H9 (cell line): ENCODE data around the gene RNF17. TPM values are rescaled to one million over a fixed set of nuclear protein-coding genes. Genes with fewer than 3 reads are reported as not detected.

Source experiments
- DNase-seq: peaks from one replicate; pipeline ENCODE4 v3.0.0-alpha.2; 2017
- H2AFZ ChIP-seq: one replicate; pipeline ENCODE4 v1.6.1; 2013; ENCODE audit warnings: mild to moderate bottlenecking, low read length, control low read depth, moderate library complexity
- H2AK5ac ChIP-seq: 2 replicates; pipeline ENCODE4 v1.6.1; 2013; ENCODE audit warnings: low read length, control low read depth, mixed read lengths; ENCODE audit not compliant: insufficient read length
- H2BK120ac ChIP-seq: one replicate; pipeline ENCODE4 v1.6.1; 2013; ENCODE audit warnings: low read depth, mild to moderate bottlenecking, low read length, control low read depth, inconsistent platforms; ENCODE audit not compliant: poor library complexity, severe bottlenecking
- H2BK12ac ChIP-seq: 2 replicates; pipeline ENCODE4 v1.6.1; 2013; ENCODE audit warnings: low read length, control low read depth, mixed read lengths, low read depth; ENCODE audit not compliant: insufficient read length
- H2BK15ac ChIP-seq: 2 replicates; pipeline ENCODE4 v1.6.1; 2013; ENCODE audit warnings: low read depth, low read length, control low read depth
- H2BK20ac ChIP-seq: one replicate; pipeline ENCODE4 v1.6.1; 2013; ENCODE audit warnings: low read depth, mild to moderate bottlenecking, low read length, control low read depth, inconsistent platforms; ENCODE audit not compliant: poor library complexity, severe bottlenecking
- H2BK5ac ChIP-seq: 2 replicates; pipeline ENCODE4 v1.6.1; 2013; ENCODE audit warnings: low read length, control low read depth, mixed read lengths; ENCODE audit not compliant: insufficient read length
- H3K14ac ChIP-seq: 2 replicates; pipeline ENCODE4 v1.6.1; 2013; ENCODE audit warnings: low read length, control low read depth; ENCODE audit not compliant: insufficient read depth
- H3K18ac ChIP-seq: 2 replicates; pipeline ENCODE4 v1.6.1; 2013; ENCODE audit warnings: low read depth, mild to moderate bottlenecking, mixed read lengths, low read length, control low read depth; ENCODE audit not compliant: insufficient read length
- H3K23ac ChIP-seq: 2 replicates; pipeline ENCODE4 v1.6.1; 2013; ENCODE audit warnings: low read length, control low read depth, mixed read lengths, low read depth; ENCODE audit not compliant: insufficient read length
- H3K23me2 ChIP-seq: 2 replicates; pipeline ENCODE4 v1.6.1; 2013; ENCODE audit warnings: low read depth, mild to moderate bottlenecking, mixed read lengths, low read length, control low read depth; ENCODE audit not compliant: insufficient read length, poor library complexity, severe bottlenecking
- H3K27ac ChIP-seq: 2 replicates; pipeline ENCODE4 v1.5.1; 2013; ENCODE audit warnings: low read length, control low read depth, mixed read lengths, low read depth; ENCODE audit not compliant: insufficient read length
- H3K27me3 ChIP-seq: 2 replicates; pipeline ENCODE4 v1.6.1; 2013; ENCODE audit warnings: low read length, control low read depth, inconsistent platforms; ENCODE audit not compliant: insufficient read depth
- H3K4ac ChIP-seq: 2 replicates; pipeline ENCODE4 v1.6.1; 2013; ENCODE audit warnings: low read depth, mild to moderate bottlenecking, control low read depth, inconsistent platforms, low read length, moderate library complexity
- H3K4me1 ChIP-seq: 2 replicates; pipeline ENCODE4 v1.6.1; 2013; ENCODE audit warnings: low read length, control low read depth, inconsistent platforms; ENCODE audit not compliant: insufficient read depth
- H3K4me2 ChIP-seq: 2 replicates; pipeline ENCODE4 v1.6.1; 2013; ENCODE audit warnings: low read length, control low read depth, mixed read lengths; ENCODE audit not compliant: insufficient read length, insufficient read depth
- H3K56ac ChIP-seq: 2 replicates; pipeline ENCODE4 v1.6.1; 2013; ENCODE audit warnings: low read depth, mild to moderate bottlenecking, mixed read lengths, low read length, control low read depth; ENCODE audit not compliant: insufficient read length
- H3K79me1 ChIP-seq: 2 replicates; pipeline ENCODE4 v1.6.1; 2013; ENCODE audit warnings: low read depth, mild to moderate bottlenecking, moderate library complexity, low read length, control low read depth, inconsistent platforms; ENCODE audit not compliant: insufficient read depth, poor library complexity, severe bottlenecking
- H3K79me2 ChIP-seq: 2 replicates; pipeline ENCODE4 v1.6.1; 2013; ENCODE audit warnings: low read length, control low read depth, inconsistent platforms; ENCODE audit not compliant: insufficient read depth
- H3K9ac ChIP-seq: 2 replicates; pipeline ENCODE4 v1.6.1; 2013; ENCODE audit warnings: low read length, control low read depth, mixed read lengths; ENCODE audit not compliant: insufficient read length; ENCODE audit errors: extremely low read depth
- H3K9me3 ChIP-seq: one replicate; pipeline ENCODE4 v1.6.1; 2013; ENCODE audit warnings: low read depth, low read length, inconsistent platforms; ENCODE audit not compliant: control insufficient read depth
- H3T11ph ChIP-seq: one replicate; pipeline ENCODE4 v1.6.1; 2013; ENCODE audit warnings: mild to moderate bottlenecking, low read length, control low read depth, inconsistent platforms
- H4K20me1 ChIP-seq: one replicate; pipeline ENCODE4 v1.6.1; 2013; ENCODE audit not compliant: control insufficient read depth, insufficient read length, insufficient read depth
- H4K5ac ChIP-seq: 2 replicates; pipeline ENCODE4 v1.6.1; 2013; ENCODE audit warnings: low read depth, mild to moderate bottlenecking, mixed read lengths, low read length, control low read depth; ENCODE audit not compliant: insufficient read length
- H4K8ac ChIP-seq: replicated peaks from 2 replicates; pipeline ENCODE4 v1.6.1; 2013; ENCODE audit warnings: low read length, control low read depth, mixed read lengths, low read depth; ENCODE audit not compliant: insufficient read length
- H4K91ac ChIP-seq: 2 replicates; pipeline ENCODE4 v1.6.1; 2013; ENCODE audit warnings: low read depth, mild to moderate bottlenecking, moderate library complexity, mixed read lengths, low read length, control low read depth; ENCODE audit not compliant: insufficient read length
- H3K27ac Mint-ChIP-seq, 3 experiments: 2 replicates in 2 of 3; 3 replicates in 1 of 3; pipeline ENCODE4 v1.8.0; 2020 to 2021; ENCODE audit warnings: mixed read lengths in 3 of 3, mild to moderate bottlenecking in 1 of 3, moderate library complexity in 1 of 3
- H3K27me3 Mint-ChIP-seq: 2 replicates; pipeline ENCODE4 v1.8.0; 2021; ENCODE audit warnings: low read depth, mild to moderate bottlenecking, moderate library complexity, mixed read lengths
- H3K36me3 Mint-ChIP-seq, 3 experiments: 2 replicates in 2 of 3; 3 replicates in 1 of 3; pipeline ENCODE4 v1.8.0; 2020 to 2021; ENCODE audit warnings: low read depth in 3 of 3, mixed read lengths in 3 of 3; ENCODE audit not compliant: insufficient read depth in 1 of 3
- H3K4me1 Mint-ChIP-seq, 2 experiments: 2 replicates each; pipeline ENCODE4 v1.8.0; 2020; ENCODE audit warnings: mixed read lengths in 2 of 2
- H3K4me3 Mint-ChIP-seq, 2 experiments: 2 replicates in 1 of 2; 3 replicates in 1 of 2; pipeline ENCODE4 v1.8.0; 2020 to 2021; ENCODE audit warnings: mild to moderate bottlenecking in 2 of 2, mixed read lengths in 2 of 2, moderate library complexity in 1 of 2
- H3K9me3 Mint-ChIP-seq, 2 experiments: 2 replicates in 1 of 2; 3 replicates in 1 of 2; pipeline ENCODE4 v1.8.0; 2020; ENCODE audit warnings: mild to moderate bottlenecking in 2 of 2, mixed read lengths in 2 of 2, moderate library complexity in 1 of 2
- WGBS: extraction: QIAGEN DNeasy Blood & Tissue Kit; methylation state at CpG from one replicate; pipeline ENCODE4 v1.1.7; 2013; ENCODE audit warnings: missing lambda C conversion rate, low lambda C conversion rate, mixed read lengths; ENCODE audit not compliant: insufficient read length; ENCODE audit errors: extremely low coverage; 5-methylcytosine and 5-hydroxymethylcytosine counted together
- total RNA-seq: library from RNA; stranded (reverse); gene quantifications from 2 replicates; pipeline ENCODE4 v1.2.1, GENCODE V29; 2021
- TF ChIP-seq, protein P1 (sequence below): fragments of 200-600 bp; sonication (generic); conservative IDR thresholded peaks from 3 replicates; pipeline ENCODE4 v1.8.0; 2021; ENCODE audit warnings: antibody characterized with exemption, mild to moderate bottlenecking

RNF17 gene
- total RNA-seq, 1 experiment from 2014 or later: not detected

DNA sequence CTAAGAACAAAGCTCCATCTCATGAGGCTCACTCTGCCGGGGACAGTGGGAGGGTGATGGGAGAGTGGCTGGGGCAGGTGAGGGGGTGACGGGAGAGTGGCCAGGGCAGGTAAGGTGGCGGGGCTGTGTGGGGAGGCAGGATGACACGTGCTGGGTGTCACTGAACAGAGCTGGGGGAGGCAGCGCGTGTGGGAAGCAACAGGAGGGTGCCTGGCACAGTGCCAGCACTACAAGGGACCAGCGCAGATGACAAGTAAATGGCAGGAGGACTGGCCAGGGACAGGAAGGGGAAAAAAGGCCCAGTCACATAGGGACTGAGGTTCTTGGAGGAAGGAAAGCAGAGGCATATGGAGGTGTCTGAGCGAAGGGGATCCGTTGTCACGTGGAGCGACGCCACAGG is 129.9 kb downstream of the RNF17 start:
- no CpG with 5 or more reads among the region's 12 CpGs for WGBS
- peak overlapping the region in 1 of 3 experiments; percentile 90; a peak in 3 of 7 replicates for H3K27ac Mint-ChIP-seq
- no peaks in the 10 kb centered on the region for H3K27me3 Mint-ChIP-seq
- H4K8ac ChIP-seq: no peak overlapping the region
- H3K4me1 Mint-ChIP-seq: peaks cover under 1 to 3% of the 10 kb centered on the region in 2 experiments; a peak in 2 of 4 replicates
- no peak overlapping the region for H2BK5ac ChIP-seq
- H3K79me2 ChIP-seq: no peaks in the 10 kb centered on the region
- H3K4ac ChIP-seq: no peak overlapping the region
- H3K23me2 ChIP-seq: no peaks in the 10 kb centered on the region
- TF ChIP-seq, protein P1, sequence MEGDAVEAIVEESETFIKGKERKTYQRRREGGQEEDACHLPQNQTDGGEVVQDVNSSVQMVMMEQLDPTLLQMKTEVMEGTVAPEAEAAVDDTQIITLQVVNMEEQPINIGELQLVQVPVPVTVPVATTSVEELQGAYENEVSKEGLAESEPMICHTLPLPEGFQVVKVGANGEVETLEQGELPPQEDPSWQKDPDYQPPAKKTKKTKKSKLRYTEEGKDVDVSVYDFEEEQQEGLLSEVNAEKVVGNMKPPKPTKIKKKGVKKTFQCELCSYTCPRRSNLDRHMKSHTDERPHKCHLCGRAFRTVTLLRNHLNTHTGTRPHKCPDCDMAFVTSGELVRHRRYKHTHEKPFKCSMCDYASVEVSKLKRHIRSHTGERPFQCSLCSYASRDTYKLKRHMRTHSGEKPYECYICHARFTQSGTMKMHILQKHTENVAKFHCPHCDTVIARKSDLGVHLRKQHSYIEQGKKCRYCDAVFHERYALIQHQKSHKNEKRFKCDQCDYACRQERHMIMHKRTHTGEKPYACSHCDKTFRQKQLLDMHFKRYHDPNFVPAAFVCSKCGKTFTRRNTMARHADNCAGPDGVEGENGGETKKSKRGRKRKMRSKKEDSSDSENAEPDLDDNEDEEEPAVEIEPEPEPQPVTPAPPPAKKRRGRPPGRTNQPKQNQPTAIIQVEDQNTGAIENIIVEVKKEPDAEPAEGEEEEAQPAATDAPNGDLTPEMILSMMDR: no peak
- H2BK12ac ChIP-seq: no peak overlapping the region
- no peak overlapping the region for H3K4me2 ChIP-seq
- H3K18ac ChIP-seq: no peak overlapping the region
- H3K79me1 ChIP-seq: peaks cover 3% of the 10 kb centered on the region
- H3K27me3 ChIP-seq: no peaks in the 10 kb centered on the region
- no peaks in the 10 kb centered on the region for H3K9me3 Mint-ChIP-seq
- no peak overlapping the region; the same call in 1 of the 2 replicates for H3K14ac ChIP-seq
- no peak overlapping the region for H2AFZ ChIP-seq
- no peak overlapping the region for H3K23ac ChIP-seq
- H2BK120ac ChIP-seq: no peak overlapping the region
- H3K9ac ChIP-seq: no peak overlapping the region
- H3K36me3 Mint-ChIP-seq: peaks cover 37 to 71% (median 58%) of the 10 kb centered on the region in 3 experiments
- H3K9me3 ChIP-seq: no peaks in the 10 kb centered on the region
- H3K56ac ChIP-seq: no peak overlapping the region
- H2AK5ac ChIP-seq: no peak overlapping the region
- no peak overlapping the region for H4K91ac ChIP-seq
- H3T11ph ChIP-seq: no peak overlapping the region
- no peaks in the 10 kb centered on the region for H4K20me1 ChIP-seq
- no peak for DNase-seq
- H2BK15ac ChIP-seq: no peak overlapping the region
- no peaks in the 10 kb centered on the region for H3K4me1 ChIP-seq
- H4K5ac ChIP-seq: no peak overlapping the region
- no peak overlapping the region for H3K27ac ChIP-seq
- no peak overlapping the region for H3K4me3 Mint-ChIP-seq
- no peak overlapping the region for H2BK20ac ChIP-seq
